ENCODE data around the gene LRRIQ1.

DNA sequence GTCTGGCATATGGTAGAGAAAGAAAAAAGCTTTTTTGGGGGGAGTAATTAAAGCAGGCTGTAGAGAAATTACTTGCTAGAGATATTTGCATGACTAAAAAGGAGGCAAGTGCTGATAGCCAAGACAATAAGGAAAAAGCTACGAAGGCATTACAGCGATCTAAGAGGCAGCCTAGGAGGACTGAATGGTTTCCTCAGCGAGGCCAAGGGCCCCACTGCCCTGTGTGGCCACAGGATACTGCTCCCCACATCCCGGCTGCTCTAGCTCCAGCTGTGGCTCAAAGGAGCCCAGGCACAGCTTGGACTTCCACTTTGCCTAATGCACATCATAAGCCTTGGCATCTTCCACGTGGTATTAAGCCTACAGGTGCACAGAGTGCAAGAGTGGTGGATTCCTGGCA lies 53.6 kb downstream of the LRRIQ1 start:
- TF ChIP-seq POLR2A (IDR thresholded peaks at IDR 0.05; ENCODE audit: low read length) (no peak), GATA1 (IDR thresholded peaks at IDR 0.05; ENCODE audit: low read depth, low read length) (no peak)
